ENCODE data around the gene DLEC1. TPM values are rescaled to one million over a fixed set of nuclear protein-coding genes. Genes with fewer than 3 reads are reported as not detected.

Gene DLEC1
- total RNA-seq, 2 donors from 2014 or later, result 3.9 to 6.0 TPM

GRCh38 chr3:38088126-38089078 is 49.4 kb downstream of the DLEC1 start:
- TF ChIP-seq CTCF (conservative IDR thresholded peaks at IDR 0.05), result no peak
- H3K27ac Mint-ChIP-seq, result no peak overlapping the region
- no peaks in the 10 kb centered on the region for H3K36me3 ChIP-seq (ENCODE audit: control insufficient read depth, insufficient read depth, low read length)
- peaks cover 9% of the 10 kb centered on the region for H3K9me3 ChIP-seq (ENCODE audit: control insufficient read depth, low read length)
- peaks cover 6% of the 10 kb centered on the region for H3K36me3 Mint-ChIP-seq (ENCODE audit: low read depth)
- H3K4me1 ChIP-seq (ENCODE audit: control insufficient read depth, insufficient read depth, low read length), result no peaks in the 10 kb centered on the region
- no peak overlapping the region for H3K4me3 Mint-ChIP-seq
- no peak overlapping the region for H3K27ac ChIP-seq (ENCODE audit: low read depth, low read length)
- no peak overlapping the region for H3K4me3 ChIP-seq (ENCODE audit: low read length)
- H3K4me1 Mint-ChIP-seq, result no peaks in the 10 kb centered on the region
- no peaks in the 10 kb centered on the region for H3K27me3 ChIP-seq (ENCODE audit: control insufficient read depth, insufficient read depth, low read length, poor library complexity, severe bottlenecking)
- H3K27me3 Mint-ChIP-seq (ENCODE audit: insufficient read depth), result no peaks in the 10 kb centered on the region
- peaks cover 15% of the 10 kb centered on the region for H3K9me3 Mint-ChIP-seq
- WGBS, 2 experiments (ENCODE audit: insufficient coverage in 1 of 2, insufficient read length in 1 of 2), result 95% methylated on average over 8 to 11 of the region's 11 CpGs
- DNase-seq, result no peak
- no peak overlapping the region for H3K9ac ChIP-seq (ENCODE audit: extremely low read depth, low read length, poor library complexity, severe bottlenecking)

GRCh38 chr3:38089163-38089562 is 50.2 kb downstream of the DLEC1 start:
- Histone ChIP-seq H3K4me1 (ENCODE audit: control insufficient read depth, insufficient read depth, low read length) (no peaks in the 10 kb centered on the region), H3K4me3 (ENCODE audit: low read length) (no peak overlapping the region), H3K27me3 (ENCODE audit: control insufficient read depth, insufficient read depth, low read length, poor library complexity, severe bottlenecking) (no peaks in the 10 kb centered on the region), H3K27ac (ENCODE audit: low read depth, low read length) (no peak overlapping the region), H3K9ac (ENCODE audit: extremely low read depth, low read length, poor library complexity, severe bottlenecking) (no peak overlapping the region), H3K36me3 (ENCODE audit: control insufficient read depth, insufficient read depth, low read length) (no peaks in the 10 kb centered on the region), H3K9me3 (ENCODE audit: control insufficient read depth, low read length) (peaks cover 4% of the 10 kb centered on the region)
- TF ChIP-seq CTCF (conservative IDR thresholded peaks at IDR 0.05), result no peak
- 83 to 96% methylated on average over 2 of the region's 2 CpGs for WGBS, 2 experiments (ENCODE audit: insufficient coverage in 1 of 2, insufficient read length in 1 of 2)
- no peak overlapping the region for H3K27ac Mint-ChIP-seq
- no peak overlapping the region for H3K4me3 Mint-ChIP-seq
- no peak for DNase-seq
- H3K27me3 Mint-ChIP-seq (ENCODE audit: insufficient read depth), result no peaks in the 10 kb centered on the region
- peaks cover 2% of the 10 kb centered on the region for H3K36me3 Mint-ChIP-seq (ENCODE audit: low read depth)
- no peaks in the 10 kb centered on the region for H3K4me1 Mint-ChIP-seq
- H3K9me3 Mint-ChIP-seq, result peaks cover 8% of the 10 kb centered on the region

GRCh38 chr3:38090453-38090852 is 51.4 kb downstream of the DLEC1 start:
- WGBS, 2 experiments (ENCODE audit: insufficient coverage in 1 of 2, insufficient read length in 1 of 2), result 67 to 97% methylated on average over 1 to 3 of the region's 3 CpGs
- no peak overlapping the region for H3K27ac Mint-ChIP-seq

More at GRCh38 chr3:38090453-38090852, 51.4 kb downstream of the DLEC1 start:
- Mint-ChIP-seq H3K9me3 (no peaks in the 10 kb centered on the region), H3K4me1 (no peaks in the 10 kb centered on the region), H3K4me3 (no peak overlapping the region), H3K27me3 (ENCODE audit: insufficient read depth) (no peaks in the 10 kb centered on the region), H3K36me3 (ENCODE audit: low read depth) (no peaks in the 10 kb centered on the region)
- no peaks in the 10 kb centered on the region for H3K36me3 ChIP-seq (ENCODE audit: control insufficient read depth, insufficient read depth, low read length)
- DNase-seq, result no peak
- no peak overlapping the region for H3K9ac ChIP-seq (ENCODE audit: extremely low read depth, low read length, poor library complexity, severe bottlenecking)
- no peak overlapping the region for H3K27ac ChIP-seq (ENCODE audit: low read depth, low read length)
- no peaks in the 10 kb centered on the region for H3K4me1 ChIP-seq (ENCODE audit: control insufficient read depth, insufficient read depth, low read length)
- TF ChIP-seq CTCF (conservative IDR thresholded peaks at IDR 0.05), result no peak
- H3K4me3 ChIP-seq (ENCODE audit: low read length), result no peak overlapping the region
- no peaks in the 10 kb centered on the region for H3K27me3 ChIP-seq (ENCODE audit: control insufficient read depth, insufficient read depth, low read length, poor library complexity, severe bottlenecking)
- H3K9me3 ChIP-seq (ENCODE audit: control insufficient read depth, low read length), result no peaks in the 10 kb centered on the region

All from endodermal cell (in vitro differentiated cells).